NOMO-1 treated with dmso at 0.1 percent for 144 hours (cell line): ENCODE measurements around the gene DNMT3A.

Source experiments
- DNase-seq: peaks from one replicate; lab custom pipeline; 2025; ENCODE audit not compliant: unreplicated experiment; lab: John Stamatoyannopoulos, UW

Gene DNMT3A

GRCh38 chr2:25373269-25373981 lies 31.7 kb upstream of the DNMT3A start:
- DNase-seq: no peak

- no peak for DNase-seq
Measured at GRCh38 chr2:25372405-25373268, 30.9 kb upstream of the DNMT3A start.

GRCh38 chr2:25371253-25372241 lies 29.8 kb upstream of the DNMT3A start:
- no peak for DNase-seq

- DNase-seq: no peak
Measured at GRCh38 chr2:25369876-25370275, 28.2 kb upstream of the DNMT3A start.

GRCh38 chr2:25369439-25369838 lies 27.7 kb upstream of the DNMT3A start:
- no peak for DNase-seq

- DNase-seq: no peak
Measured at GRCh38 chr2:25368660-25369059, 26.9 kb upstream of the DNMT3A start.

- DNase-seq: no peak
Measured at GRCh38 chr2:25367296-25367695, 25.6 kb upstream of the DNMT3A start.

- no peak for DNase-seq
Measured at GRCh38 chr2:25366629-25367028, 24.9 kb upstream of the DNMT3A start.

- DNase-seq: no peak
Measured at GRCh38 chr2:25365241-25365640, 23.5 kb upstream of the DNMT3A start.

- DNase-seq: no peak
Measured at GRCh38 chr2:25363733-25364132, 22.0 kb upstream of the DNMT3A start.

GRCh38 chr2:25362434-25363145 lies 20.9 kb upstream of the DNMT3A start:
- DNase-seq: peak; percentile 74

GRCh38 chr2:25362049-25362433 lies 20.3 kb upstream of the DNMT3A start:
- DNase-seq: peak; percentile 85

- no peak for DNase-seq
Measured at GRCh38 chr2:25361261-25362048, 19.7 kb upstream of the DNMT3A start.

- DNase-seq: no peak
Measured at GRCh38 chr2:25358836-25359235, 17.1 kb upstream of the DNMT3A start.

GRCh38 chr2:25358249-25358815 lies 16.6 kb upstream of the DNMT3A start:
- DNase-seq: no peak

- no peak for DNase-seq
Measured at GRCh38 chr2:25356088-25356487, 14.4 kb upstream of the DNMT3A start.

GRCh38 chr2:25355270-25355669 lies 13.5 kb upstream of the DNMT3A start:
- DNase-seq: no peak

GRCh38 chr2:25354116-25354515 lies 12.4 kb upstream of the DNMT3A start:
- DNase-seq: no peak

GRCh38 chr2:25349397-25349796 lies 7.7 kb upstream of the DNMT3A start:
- DNase-seq: no peak
